GM11168 (cell line): ENCODE results near the gene MGAT5B.

Experiments used
- in situ Hi-C: fragments of 300-500 bp; cut with MboI; formaldehyde crosslinking; loops from one replicate; pipeline ENCODE4 v1.12.0; 2022; ENCODE audit warnings: low sequenced_read_pairs; ENCODE audit not compliant: unreplicated experiment

Gene MGAT5B

GRCh38 chr17:76899414-76899813 is 31.2 kb downstream of the MGAT5B start:
- in situ Hi-C loops = loop anchor here (10.0 kb wide), 1 partner anchor 135 kb away; no protein-coding TSS in a partner anchor

GRCh38 chr17:76900723-76901122 is 32.5 kb downstream of the MGAT5B start:
- in situ Hi-C loops = no loop called here

- in situ Hi-C loops = no loop called here
These were observed 33.5 kb downstream of the MGAT5B start for GRCh38 chr17:76901542-76902197.

GRCh38 chr17:76902476-76902875 is 34.3 kb downstream of the MGAT5B start:
- in situ Hi-C loops = no loop called here

- in situ Hi-C loops = no loop called here
These were observed 35.4 kb downstream of the MGAT5B start for GRCh38 chr17:76903631-76904030.

- in situ Hi-C loops = no loop called here
These were observed 35.9 kb downstream of the MGAT5B start for GRCh38 chr17:76904116-76904515.

- in situ Hi-C loops = no loop called here
These were observed 36.8 kb downstream of the MGAT5B start for GRCh38 chr17:76905036-76905435.

GRCh38 chr17:76905836-76906235 is 37.6 kb downstream of the MGAT5B start:
- in situ Hi-C loops = no loop called here

- in situ Hi-C loops = no loop called here
These were observed 38.3 kb downstream of the MGAT5B start for GRCh38 chr17:76906463-76906862.

- in situ Hi-C loops = no loop called here
These were observed 39.1 kb downstream of the MGAT5B start for GRCh38 chr17:76907352-76907751.

- in situ Hi-C loops = no loop called here
These were observed 42.0 kb downstream of the MGAT5B start for GRCh38 chr17:76909971-76910760.

GRCh38 chr17:76911299-76912017 is 43.3 kb downstream of the MGAT5B start:
- in situ Hi-C loops = no loop called here

GRCh38 chr17:76912421-76913164 is 44.4 kb downstream of the MGAT5B start:
- in situ Hi-C loops = no loop called here

- in situ Hi-C loops = no loop called here
These were observed 46.7 kb downstream of the MGAT5B start for GRCh38 chr17:76914937-76915336.

- in situ Hi-C loops = no loop called here
These were observed 47.8 kb downstream of the MGAT5B start for GRCh38 chr17:76915840-76916510.

- in situ Hi-C loops = no loop called here
These were observed 49.6 kb downstream of the MGAT5B start for GRCh38 chr17:76917829-76918228.

GRCh38 chr17:76918811-76919210 is 50.6 kb downstream of the MGAT5B start:
- in situ Hi-C loops = no loop called here

- in situ Hi-C loops = no loop called here
These were observed 52.3 kb downstream of the MGAT5B start for GRCh38 chr17:76920364-76921139.
